Stomach (tissue), 9 donors: ENCODE results near the gene SRPK3. TPM values are rescaled to one million over a fixed set of nuclear protein-coding genes. Genes with fewer than 3 reads are reported as not detected.

Experiments used
- DNase-seq, 2 donors: peaks; one replicate each; pipeline versions ENCODE4 v3.0.0 to v3.0.0-alpha.2; 2013 to 2019
- H3K27ac ChIP-seq, 5 donors: fragments of 200-600 bp in 4 of 5; sonication (generic) in 4 of 5; one replicate each; pipeline ENCODE4 v1.5.1; 2013 to 2019; ENCODE audit warnings: mild to moderate bottlenecking in 1 of 5, moderate library complexity in 1 of 5
- H3K27me3 ChIP-seq, 3 donors: fragments of 200-600 bp; sonication (generic); one replicate each; pipeline ENCODE4 v1.5.1; 2017 to 2019; ENCODE audit warnings: mixed run types in 1 of 3
- H3K36me3 ChIP-seq, 4 donors: fragments of 200-600 bp; sonication (generic); 1 replicate in 3 of 4; 2 replicates in 1 of 4; pipeline ENCODE4 v1.5.1; 2016 to 2019
- H3K4me1 ChIP-seq, 4 donors: fragments of 200-600 bp; sonication (generic); one replicate each; pipeline ENCODE4 v1.5.1; 2016 to 2019
- H3K4me3 ChIP-seq, 4 donors: fragments of 200-600 bp; sonication (generic) in 3 of 4; one replicate each; pipeline ENCODE4 v1.5.1; 2016 to 2019; ENCODE audit warnings: mild to moderate bottlenecking in 1 of 4
- H3K9me3 ChIP-seq, 4 donors: fragments of 200-600 bp; sonication (generic); one replicate each; pipeline ENCODE4 v1.5.1; 2016 to 2019
- CTCF ChIP-seq, 7 experiments: fragments of 450-650 bp in 4 of 7; fragments of 200-600 bp in 3 of 7; sonication (generic) in 3 of 7; IDR thresholded peaks; one replicate each; pipeline ENCODE4 v1.5.1; 2016 to 2019; ENCODE audit warnings: antibody characterized with exemption in 7 of 7, control low read depth in 2 of 7, mild to moderate bottlenecking in 1 of 7
- EP300 ChIP-seq: sonication (generic); formaldehyde crosslinking; IDR thresholded peaks from one replicate; pipeline ENCODE4 v1.6.1; 2017; ENCODE audit warnings: antibody characterized with exemption
- POLR2A ChIP-seq, 4 donors: fragments of 450-650 bp; IDR thresholded peaks; one replicate each; pipeline ENCODE4 v1.6.1; 2016; ENCODE audit warnings: antibody characterized with exemption in 4 of 4, control low read depth in 2 of 4, mild to moderate bottlenecking in 1 of 4, moderate library complexity in 1 of 4
- POLR2AphosphoS5 ChIP-seq, 3 donors: sonication (generic); formaldehyde crosslinking; IDR thresholded peaks; one replicate each; pipeline ENCODE4 v1.6.1; 2016; ENCODE audit warnings: antibody characterized with exemption in 3 of 3
- WGBS, 5 donors: extraction: QIAGEN DNeasy Blood & Tissue Kit in 3 of 5; methylation state at CpG; one replicate each; pipeline versions ENCODE4 v1.1.5 to v1.1.7; 2013 to 2018; 5-methylcytosine and 5-hydroxymethylcytosine counted together
- intact Hi-C: fragments of 100-400 bp; cut with DNase I; formaldehyde crosslinking; loops from one replicate; pipeline ENCODE4 v1.15.1; 2023; ENCODE audit warnings: low total_unique reads
- polyA plus RNA-seq, 3 donors: library from polyadenylated mRNA; stranded (reverse); fragments of 200-250 nt; gene quantifications; one replicate each; pipeline ENCODE4 v1.2.3, GENCODE V29; 2013
- total RNA-seq, 5 donors: library from RNA; depleted of rRNA; stranded (reverse); fragments of >200 nt; gene quantifications; one replicate each; pipeline versions ENCODE4 v1.1.0 to v1.2.3, GENCODE V29; 2014 to 2016
- donor health status: healthy with polysubstance abuse.
- donor health status: Bipolar disorder and iron deficiency.
- donor health status: healthy.

SRPK3 gene
- total and polyA plus RNA-seq, 8 donors: 0.35 to 3.6 (median 1.3) TPM; not detected in 2

GRCh38 chrX:153801669-153802068 is 20.8 kb downstream of the SRPK3 start:
- Histone ChIP-seq H3K9me3 (peaks cover 0 to 22% (median 6%) of the 10 kb centered on the region in 4 donors), H3K4me1 (peaks cover 0 to 4% (median 2%) of the 10 kb centered on the region in 4 donors), H3K4me3 (no peak overlapping the region), H3K27me3 (no peaks in the 10 kb centered on the region), H3K27ac (no peak overlapping the region), H3K36me3 (peaks cover 4 to 33% (median 26%) of the 10 kb centered on the region in 4 donors)
- TF ChIP-seq CTCF (IDR thresholded peaks at IDR 0.05): no peak
- no peak for TF ChIP-seq POLR2AphosphoS5 (IDR thresholded peaks at IDR 0.05)
- TF ChIP-seq EP300: no peak
- TF ChIP-seq POLR2A (IDR thresholded peaks at IDR 0.05): no peak
- DNase-seq: no peak
- intact Hi-C loops: no loop called here
- 64 to 84% (median 78%) methylated on average over 4 to 8 of the region's 8 CpGs; no CpG with 5 or more reads in 1 of the 5 donors for WGBS, 5 donors

GRCh38 chrX:153802513-153803045 is 21.7 kb downstream of the SRPK3 start:
- no peak for TF ChIP-seq CTCF (IDR thresholded peaks at IDR 0.05)
- no peak for TF ChIP-seq POLR2A (IDR thresholded peaks at IDR 0.05)
- no peak for TF ChIP-seq EP300
- no peak for TF ChIP-seq POLR2AphosphoS5 (IDR thresholded peaks at IDR 0.05)

GRCh38 chrX:153803211-153804099 is 22.6 kb downstream of the SRPK3 start:
- H3K27ac ChIP-seq: no peak overlapping the region
- TF ChIP-seq EP300: no peak
- no peak for TF ChIP-seq POLR2A (IDR thresholded peaks at IDR 0.05)
- TF ChIP-seq POLR2AphosphoS5 (IDR thresholded peaks at IDR 0.05): no peak
- no peak for TF ChIP-seq CTCF (IDR thresholded peaks at IDR 0.05)
- no peaks in the 10 kb centered on the region for H3K27me3 ChIP-seq
- H3K4me1 ChIP-seq: no peaks in the 10 kb centered on the region
- no peak overlapping the region for H3K4me3 ChIP-seq
- intact Hi-C loops: no loop called here
- DNase-seq: no peak
- WGBS, 5 donors: 94 to 98% (median 95%) methylated on average over 12 to 87 of the region's 87 CpGs
- H3K9me3 ChIP-seq: peaks cover 0 to 4% (median 0%) of the 10 kb centered on the region in 4 donors
- peaks cover 0 to 15% (median 9%) of the 10 kb centered on the region in 4 donors for H3K36me3 ChIP-seq

More at GRCh38 chrX:153802513-153803045, 21.7 kb downstream of the SRPK3 start:
- no peak overlapping the region for H3K4me3 ChIP-seq
- no peaks in the 10 kb centered on the region for H3K4me1 ChIP-seq
- peaks cover 0 to 24% (median 18%) of the 10 kb centered on the region in 4 donors for H3K36me3 ChIP-seq
- H3K9me3 ChIP-seq: peaks cover 0 to 13% (median 2%) of the 10 kb centered on the region in 4 donors
- no peak for DNase-seq
- intact Hi-C loops: no loop called here
- no peaks in the 10 kb centered on the region for H3K27me3 ChIP-seq
- WGBS, 5 donors: 53 to 77% (median 73%) methylated on average over 14 of the region's 14 CpGs
- no peak overlapping the region for H3K27ac ChIP-seq

- WGBS, 5 donors: 93 to 95% (median 95%) methylated on average over 20 to 34 of the region's 34 CpGs; no CpG with 5 or more reads in 1 of the 5 donors
- intact Hi-C loops: no loop called here
- H3K27me3 ChIP-seq: no peaks in the 10 kb centered on the region
- no peaks in the 10 kb centered on the region for H3K9me3 ChIP-seq
- peaks cover 0 to 8% (median 3%) of the 10 kb centered on the region in 4 donors for H3K36me3 ChIP-seq
- no peaks in the 10 kb centered on the region for H3K4me1 ChIP-seq
- no peak overlapping the region for H3K27ac ChIP-seq
- no peak overlapping the region for H3K4me3 ChIP-seq
- no peak for TF ChIP-seq EP300
- TF ChIP-seq CTCF (IDR thresholded peaks at IDR 0.05): no peak
- no peak for TF ChIP-seq POLR2A (IDR thresholded peaks at IDR 0.05)
- TF ChIP-seq POLR2AphosphoS5 (IDR thresholded peaks at IDR 0.05): no peak
- DNase-seq: no peak
Observed at GRCh38 chrX:153804100-153804595, 23.3 kb downstream of the SRPK3 start.
